K562 (cell line): ENCODE results near the gene LAG3. TPM values are rescaled to one million over a fixed set of nuclear protein-coding genes. Genes with fewer than 3 reads are reported as not detected.

ENCODE experiments used
- ADNP ChIP-seq: fragments of 200-800 bp; sonication (Bioruptor generic); IDR thresholded peaks from 2 replicates; pipeline ENCODE4 v1.6.1; 2016; ENCODE audit warnings: missing genetic modification characterization, missing compliant biosample characterization
- ARID3A ChIP-seq: IDR thresholded peaks from 2 replicates; pipeline ENCODE4 v1.6.1; 2012; ENCODE audit warnings: low read depth, low read length, improper control_type of control experiment, borderline replicate concordance
- CBFB ChIP-seq: sonication (generic); formaldehyde crosslinking; IDR thresholded peaks from 2 replicates; pipeline ENCODE4 v1.4.0; 2020; ENCODE audit warnings: mild to moderate bottlenecking, missing genetic modification reagents
- CEBPB ChIP-seq: fragments of 450-650 bp; IDR thresholded peaks from 2 replicates; pipeline ENCODE4 v1.6.1; 2016; ENCODE audit warnings: missing genetic modification characterization, missing compliant biosample characterization
- EGR1 ChIP-seq: fragments of 450-650 bp; conservative IDR thresholded peaks from 2 replicates; pipeline ENCODE4 v1.6.1; 2017; ENCODE audit warnings: mild to moderate bottlenecking
- EP300 ChIP-seq: IDR thresholded peaks from 2 replicates; pipeline ENCODE4 v1.6.1; 2012; ENCODE audit warnings: low read length, improper control_type of control experiment
- EWSR1 ChIP-seq: fragments of 450-650 bp; IDR thresholded peaks from 2 replicates; pipeline ENCODE4 v1.6.1; 2018; ENCODE audit warnings: borderline replicate concordance, mild to moderate bottlenecking, low read depth, moderate library complexity; ENCODE audit not compliant: partially characterized antibody
- ILK ChIP-seq: fragments of 450-650 bp; IDR thresholded peaks from 2 replicates; pipeline ENCODE4 v1.6.1; 2016; ENCODE audit warnings: missing genetic modification characterization, low read depth, mild to moderate bottlenecking, missing compliant biosample characterization, moderate library complexity, borderline replicate concordance
- JUN ChIP-seq, 2 experiments: sonication (generic) in 1 of 2; formaldehyde crosslinking in 1 of 2; IDR thresholded peaks; 2 replicates each; pipeline versions ENCODE4 v1.6.1 to v1.8.0; 2012 to 2022; ENCODE audit warnings: borderline replicate concordance in 2 of 2, mild to moderate bottlenecking in 2 of 2, improper control_type of control experiment in 1 of 2, low read depth in 1 of 2, low read length in 1 of 2, missing genetic modification reagents in 1 of 2
- KDM2B ChIP-seq: fragments of 250-450 bp; sonication (Bioruptor Pico); IDR thresholded peaks from 2 replicates; pipeline ENCODE4 v1.8.0; 2021; ENCODE audit warnings: mild to moderate bottlenecking, moderate library complexity
- MED1 ChIP-seq: sonication (generic); formaldehyde crosslinking; IDR thresholded peaks from 2 replicates; pipeline ENCODE4 v1.8.1; 2023; ENCODE audit warnings: missing genetic modification reagents, borderline replicate concordance
- MEIS2 ChIP-seq: fragments of 450-650 bp; IDR thresholded peaks from 2 replicates; pipeline ENCODE4 v1.6.1; 2014; ENCODE audit warnings: mild to moderate bottlenecking; ENCODE audit not compliant: partially characterized antibody
- NFE2L1 ChIP-seq: fragments of 450-650 bp; IDR thresholded peaks from 2 replicates; pipeline ENCODE4 v1.6.1; 2016; ENCODE audit warnings: missing genetic modification characterization, low read depth, mild to moderate bottlenecking, missing compliant biosample characterization, moderate library complexity, borderline replicate concordance
- RFX5 ChIP-seq: IDR thresholded peaks from 2 replicates; pipeline ENCODE4 v1.6.1; 2011; ENCODE audit warnings: low read depth, mild to moderate bottlenecking, improper control_type of control experiment, low read length
- TAF9B ChIP-seq: fragments of 450-650 bp; IDR thresholded peaks from 2 replicates; pipeline ENCODE4 v1.6.1; 2018; ENCODE audit warnings: mild to moderate bottlenecking; ENCODE audit not compliant: partially characterized antibody
- TSHZ1 ChIP-seq: fragments of 250-450 bp; sonication (Bioruptor Pico); IDR thresholded peaks from 2 replicates; pipeline ENCODE4 v1.4.0; 2020; ENCODE audit warnings: mild to moderate bottlenecking, moderate library complexity
- XRCC5 ChIP-seq: fragments of 200-400 bp; formaldehyde crosslinking; IDR thresholded peaks from 2 replicates; pipeline ENCODE4 v1.6.1; 2017; ENCODE audit warnings: low read depth, mild to moderate bottlenecking, low read length
- ZBTB33 ChIP-seq: sonication (generic); formaldehyde crosslinking; IDR thresholded peaks from 2 replicates; pipeline ENCODE4 v1.8.1; 2023; ENCODE audit warnings: mild to moderate bottlenecking, missing genetic modification reagents
- ZNF277 ChIP-seq: fragments of 250-450 bp; sonication (Bioruptor Pico); IDR thresholded peaks from 2 replicates; pipeline ENCODE4 v1.8.0; 2022; ENCODE audit warnings: inconsistent platforms, mild to moderate bottlenecking, moderate library complexity, borderline replicate concordance
- polyA plus RNA-seq, 8 experiments: library from polyadenylated mRNA; depleted of rRNA in 4 of 8; stranded (reverse) in 5 of 8; unstranded in 3 of 8; fragments of >200 nt; fragmentation: Nextera tagmentation in 2 of 8; fragmentation: Illumina TruSeq in 1 of 8; extraction: Ambion mirVana in 2 of 8; extraction: Trizol in 1 of 8; gene quantifications; 2 replicates each; pipeline versions ENCODE4 v1.2.1 to v1.2.3, GENCODE V29; 2011 to 2014; ENCODE audit warnings: inconsistent platforms in 1 of 8, missing spikeins in 1 of 8
- total RNA-seq, 7 experiments: library from RNA; depleted of rRNA in 6 of 7; stranded (reverse); fragments of >200 nt in 6 of 7; fragmentation: Illumina TruSeq in 2 of 7; extraction: Trizol in 2 of 7; gene quantifications; 2 replicates each; pipeline versions ENCODE4 v1.2.1 to v1.2.3, GENCODE V29; 2011 to 2021; ENCODE audit warnings: low replicate concordance in 1 of 7

LAG3 gene
- total and polyA plus RNA-seq, 9 of the 15 experiments (the other 6 are each of a cell fraction or from before 2014, with no cell fraction given) = 0.07 to 0.66 (median 0.09) TPM; not detected in 1

- no peak for TF ChIP-seq XRCC5
- TF ChIP-seq EP300 = no peak
- no peak for TF ChIP-seq ILK (tag)
- no peak for TF ChIP-seq NFE2L1 (tag)
- no peak for TF ChIP-seq MEIS2
- TF ChIP-seq MED1 (CRISPR knock-in tag) = no peak
- no peak for TF ChIP-seq RFX5
- no peak for TF ChIP-seq TAF9B
- TF ChIP-seq JUN (IDR thresholded peaks at IDR 0.05; ENCODE audit: borderline replicate concordance, low read depth, low read length) = 0 out of 2 replicates have a peak, but pooled peaks have one; percentile 11
- TF ChIP-seq JUN (CRISPR knock-in tag; IDR thresholded peaks at IDR 0.05; ENCODE audit: borderline replicate concordance) = no peak
- no peak for TF ChIP-seq KDM2B (CRISPR knock-in tag)
- TF ChIP-seq ZNF277 (CRISPR knock-in tag) = no peak
- no peak for TF ChIP-seq TSHZ1 (CRISPR knock-in tag)
- no peak for TF ChIP-seq ARID3A
- TF ChIP-seq CBFB (CRISPR knock-in tag) = no peak
- TF ChIP-seq ADNP (tag) = no peak
- TF ChIP-seq EWSR1 = no peak
- no peak for TF ChIP-seq CEBPB (tag)
- TF ChIP-seq EGR1 = peak; percentile 41
- TF ChIP-seq ZBTB33 = no peak
These were observed 5.5 kb upstream of the LAG3 start (continued) for GRCh38 chr12:6766651-6767349.
